ENCODE data around the gene GTF3C5.

- TF ChIP-seq RAD21 (IDR thresholded peaks at IDR 0.05; ENCODE audit: low read length) (no peak), FOS (IDR thresholded peaks at IDR 0.05; ENCODE audit: low read depth, low read length) (no peak), RFX5 (IDR thresholded peaks at IDR 0.05; ENCODE audit: low read depth, low read length) (no peak), CTCF (conservative IDR thresholded peaks at IDR 0.05; ENCODE audit: low read depth, low read length) (no peak), MAFK (IDR thresholded peaks at IDR 0.05; ENCODE audit: low read depth, low read length) (no peak), POLR2A (IDR thresholded peaks at IDR 0.05; ENCODE audit: low read depth, low read length) (no peak), MAZ (IDR thresholded peaks at IDR 0.05; ENCODE audit: borderline replicate concordance, low read depth, low read length) (no peak), RCOR1 (IDR thresholded peaks at IDR 0.05; ENCODE audit: insufficient replicate concordance, low read length) (no peak), NFE2L2 (IDR thresholded peaks at IDR 0.05; ENCODE audit: low read depth, low read length) (no peak), SMC3 (IDR thresholded peaks at IDR 0.05; ENCODE audit: low read depth, low read length) (no peak), CHD1 (IDR thresholded peaks at IDR 0.05; ENCODE audit: low read depth, low read length) (no peak), CEBPB (IDR thresholded peaks at IDR 0.05; ENCODE audit: low read depth, low read length) (no peak), ELK1 (IDR thresholded peaks at IDR 0.05; ENCODE audit: borderline replicate concordance, low read depth, low read length) (no peak)
These were observed 15.6 kb downstream of the GTF3C5 start for GRCh38 chr9:133046196-133046899.
